ENCODE data around the gene WDR86. TPM values are rescaled to one million over a fixed set of nuclear protein-coding genes. Genes with fewer than 3 reads are reported as not detected.

The WDR86 gene
- total RNA-seq, 2 experiments from 2014 or later: 0.29 TPM; not detected in 1

- CTCF ChIA-PET: interaction anchor here (3.2 kb wide), 1 partner anchor 85 kb away, joined by 26 read pairs; no protein-coding TSS in a partner anchor
- Mint-ChIP-seq H3K36me3 (peaks cover 43% of the 10 kb centered on the region), H3K4me1 (peaks cover 7% of the 10 kb centered on the region), H3K27ac (no peak overlapping the region), H3K4me3 (no peak overlapping the region), H3K9me3 (ENCODE audit: low read depth) (no peaks in the 10 kb centered on the region), H3K27me3 (no peaks in the 10 kb centered on the region)
- ATAC-seq (no peak), DNase-seq (no peak)
These were observed 46.7 kb downstream of the WDR86 start for GRCh38 chr7:151363182-151363581.

- H3K4me3 Mint-ChIP-seq: no peak overlapping the region
- no peak for ATAC-seq
- CTCF ChIA-PET: interaction anchor here (1.2 to 3.2 kb wide), 3 partner anchors 9 to 87 kb away, joined by 7 to 26 read pairs (median 7); no protein-coding TSS in a partner anchor
- H3K4me1 Mint-ChIP-seq: peaks cover 4% of the 10 kb centered on the region
- H3K9me3 Mint-ChIP-seq (ENCODE audit: low read depth): no peaks in the 10 kb centered on the region
- peaks cover 50% of the 10 kb centered on the region for H3K36me3 Mint-ChIP-seq
- H3K27me3 Mint-ChIP-seq: no peaks in the 10 kb centered on the region
- no peak for DNase-seq
- no peak overlapping the region for H3K27ac Mint-ChIP-seq
These were observed 48.5 kb downstream of the WDR86 start for GRCh38 chr7:151361193-151361959.

GRCh38 chr7:151352512-151352911, 57.3 kb downstream of the WDR86 start:
- H3K9me3 Mint-ChIP-seq (ENCODE audit: low read depth): no peaks in the 10 kb centered on the region
- H3K27ac Mint-ChIP-seq: peak overlapping the region; percentile 93
- H3K27me3 Mint-ChIP-seq: no peaks in the 10 kb centered on the region
- peaks cover 45% of the 10 kb centered on the region for H3K4me1 Mint-ChIP-seq
- peaks cover 68% of the 10 kb centered on the region for H3K36me3 Mint-ChIP-seq
- H3K4me3 Mint-ChIP-seq: no peak overlapping the region
- ATAC-seq (no peak), DNase-seq (no peak)
- CTCF ChIA-PET: interaction anchor here (1.0 to 7.2 kb wide), 15 partner anchors 9 to 314 kb away, joined by 3 to 141 read pairs (median 11); partner anchors contain the start of gene NUB1

GRCh38 chr7:151351967-151352366, 57.9 kb downstream of the WDR86 start:
- H3K27ac Mint-ChIP-seq: peak overlapping the region; percentile 93
- ATAC-seq: peak; percentile 54
- H3K4me3 Mint-ChIP-seq: peak overlapping the region; percentile 54
- CTCF ChIA-PET: interaction anchor here (0.6 to 7.2 kb wide), 21 partner anchors 8 to 313 kb away, joined by 3 to 141 read pairs (median 8); partner anchors contain the start of gene NUB1
- H3K9me3 Mint-ChIP-seq (ENCODE audit: low read depth): no peaks in the 10 kb centered on the region
- peak; percentile 87 for DNase-seq
- no peaks in the 10 kb centered on the region for H3K27me3 Mint-ChIP-seq
- H3K4me1 Mint-ChIP-seq: peaks cover 45% of the 10 kb centered on the region
- H3K36me3 Mint-ChIP-seq: peaks cover 67% of the 10 kb centered on the region

GRCh38 chr7:151351027-151351426, 58.8 kb downstream of the WDR86 start:
- peak overlapping the region; percentile 83 for H3K4me3 Mint-ChIP-seq
- peaks cover 68% of the 10 kb centered on the region for H3K36me3 Mint-ChIP-seq
- DNase-seq: peak; percentile 78
- CTCF ChIA-PET: interaction anchor here (0.7 to 7.2 kb wide), 24 partner anchors 11 to 323 kb away, joined by 3 to 141 read pairs (median 4); partner anchors contain the start of genes ABCB8, CHPF2, NUB1 and RHEB
- H3K9me3 Mint-ChIP-seq (ENCODE audit: low read depth): no peaks in the 10 kb centered on the region
- H3K27me3 Mint-ChIP-seq: no peaks in the 10 kb centered on the region
- peaks cover 49% of the 10 kb centered on the region for H3K4me1 Mint-ChIP-seq
- ATAC-seq: peak; percentile 32
- H3K27ac Mint-ChIP-seq: peak overlapping the region; percentile 93

- H3K27me3 Mint-ChIP-seq: no peaks in the 10 kb centered on the region
- no peaks in the 10 kb centered on the region for H3K9me3 Mint-ChIP-seq (ENCODE audit: low read depth)
- peak; percentile 56 for ATAC-seq
- CTCF ChIA-PET: interaction anchor here (0.7 to 7.2 kb wide), 10 partner anchors 9 to 226 kb away, joined by 3 to 141 read pairs (median 14); partner anchors contain the start of gene NUB1
- H3K27ac Mint-ChIP-seq: peak overlapping the region; percentile 100
- H3K4me3 Mint-ChIP-seq: peak overlapping the region; percentile 83
- peaks cover 53% of the 10 kb centered on the region for H3K4me1 Mint-ChIP-seq
- no peak for DNase-seq
- peaks cover 66% of the 10 kb centered on the region for H3K36me3 Mint-ChIP-seq
These were observed 60.4 kb downstream of the WDR86 start for GRCh38 chr7:151349507-151349853.

- Mint-ChIP-seq H3K4me1 (peaks cover 53% of the 10 kb centered on the region), H3K4me3 (peak overlapping the region; percentile 35), H3K27me3 (no peaks in the 10 kb centered on the region), H3K9me3 (ENCODE audit: low read depth) (no peaks in the 10 kb centered on the region), H3K36me3 (peaks cover 64% of the 10 kb centered on the region), H3K27ac (peak overlapping the region; percentile 100)
- CTCF ChIA-PET: interaction anchor here (4.2 to 7.2 kb wide), 2 partner anchors 9 to 32 kb away, joined by 54 to 141 read pairs; partner anchors contain the start of gene NUB1
- ATAC-seq: no peak
- DNase-seq: no peak
These were observed 60.9 kb downstream of the WDR86 start for GRCh38 chr7:151348970-151349369.

- Mint-ChIP-seq H3K36me3 (peaks cover 58% of the 10 kb centered on the region), H3K9me3 (ENCODE audit: low read depth) (no peaks in the 10 kb centered on the region), H3K27ac (no peak overlapping the region), H3K27me3 (no peaks in the 10 kb centered on the region), H3K4me3 (no peak overlapping the region), H3K4me1 (peaks cover 52% of the 10 kb centered on the region)
- DNase-seq (no peak), ATAC-seq (no peak)
- CTCF ChIA-PET: interaction anchor here (1.0 to 1.6 kb wide), 2 partner anchors 32 to 361 kb away, joined by 3 to 8 read pairs; no protein-coding TSS in a partner anchor
These were observed 62.6 kb downstream of the WDR86 start for GRCh38 chr7:151347200-151347599.

GRCh38 chr7:151346470-151346769, 63.4 kb downstream of the WDR86 start:
- peaks cover 44% of the 10 kb centered on the region for H3K4me1 Mint-ChIP-seq

GRCh38 chr7:151345576-151346469, 64.0 kb downstream of the WDR86 start:
- Mint-ChIP-seq H3K4me3 (no peak overlapping the region), H3K4me1 (peaks cover 41% of the 10 kb centered on the region), H3K9me3 (ENCODE audit: low read depth) (no peaks in the 10 kb centered on the region), H3K27me3 (no peaks in the 10 kb centered on the region), H3K27ac (peak overlapping the region; percentile 37), H3K36me3 (peaks cover 45% of the 10 kb centered on the region)
- DNase-seq (no peak), ATAC-seq (no peak)
- CTCF ChIA-PET: interaction anchor here (1.0 to 8.9 kb wide), 3 partner anchors 29 to 360 kb away, joined by 3 to 104 read pairs (median 8); no protein-coding TSS in a partner anchor

More at GRCh38 chr7:151346470-151346769, 63.4 kb downstream of the WDR86 start:
- Mint-ChIP-seq H3K9me3 (ENCODE audit: low read depth) (no peaks in the 10 kb centered on the region), H3K4me3 (no peak overlapping the region), H3K27ac (peak overlapping the region; percentile 26), H3K36me3 (peaks cover 51% of the 10 kb centered on the region), H3K27me3 (no peaks in the 10 kb centered on the region)
- DNase-seq (no peak), ATAC-seq (no peak)
- CTCF ChIA-PET: interaction anchor here (1.0 to 1.6 kb wide), 2 partner anchors 31 to 361 kb away, joined by 3 to 8 read pairs; no protein-coding TSS in a partner anchor

- Mint-ChIP-seq H3K9me3 (ENCODE audit: low read depth) (peaks cover 2% of the 10 kb centered on the region), H3K27me3 (no peaks in the 10 kb centered on the region), H3K4me1 (peaks cover 40% of the 10 kb centered on the region), H3K36me3 (peaks cover 40% of the 10 kb centered on the region), H3K4me3 (peak overlapping the region; percentile 26), H3K27ac (peak overlapping the region; percentile 97)
- ATAC-seq: no peak
- CTCF ChIA-PET: interaction anchor here (0.8 to 8.9 kb wide), 6 partner anchors 9 to 104 kb away, joined by 3 to 104 read pairs (median 4); no protein-coding TSS in a partner anchor
- DNase-seq: no peak
These were observed 66.3 kb downstream of the WDR86 start for GRCh38 chr7:151343516-151343915.

GRCh38 chr7:151342811-151343210, 67.0 kb downstream of the WDR86 start:
- DNase-seq: no peak

More at GRCh38 chr7:151342811-151343210, 67.0 kb downstream of the WDR86 start:
- Mint-ChIP-seq H3K9me3 (ENCODE audit: low read depth) (peaks cover 2% of the 10 kb centered on the region), H3K36me3 (peaks cover 36% of the 10 kb centered on the region), H3K27ac (peak overlapping the region; percentile 97), H3K27me3 (no peaks in the 10 kb centered on the region), H3K4me3 (peak overlapping the region; percentile 79), H3K4me1 (peaks cover 36% of the 10 kb centered on the region)
- CTCF ChIA-PET: interaction anchor here (0.8 to 8.9 kb wide), 8 partner anchors 8 to 105 kb away, joined by 3 to 104 read pairs (median 4); no protein-coding TSS in a partner anchor
- ATAC-seq: no peak
